HEK293 (cell line): ENCODE data around the gene TM6SF1.

Experiments
- GLI2 ChIP-seq: fragments of 450-650 bp; formaldehyde crosslinking; IDR thresholded peaks from 2 replicates; pipeline ENCODE4; 2017; ENCODE audit warnings: missing biosample characterization, missing genetic modification characterization, low read depth, borderline replicate concordance
- KLF10 ChIP-seq: fragments of 450-650 bp; IDR thresholded peaks from 2 replicates; pipeline ENCODE4 v1.5.1; 2018; ENCODE audit warnings: missing biosample characterization, mild to moderate bottlenecking, missing genetic modification characterization
- KLF17 ChIP-seq: fragments of 450-650 bp; formaldehyde crosslinking; IDR thresholded peaks from 2 replicates; pipeline ENCODE4 v1.5.1; 2016; ENCODE audit warnings: missing biosample characterization, missing genetic modification characterization
- OVOL3 ChIP-seq: fragments of 450-650 bp; formaldehyde crosslinking; IDR thresholded peaks from 2 replicates; pipeline ENCODE4 v1.5.1; 2016; ENCODE audit warnings: missing biosample characterization, missing genetic modification characterization
- WT1 ChIP-seq: fragments of 450-650 bp; formaldehyde crosslinking; IDR thresholded peaks from 2 replicates; pipeline ENCODE4 v1.5.1; 2016; ENCODE audit warnings: missing biosample characterization, missing genetic modification characterization
- ZBTB17 ChIP-seq: fragments of 450-650 bp; formaldehyde crosslinking; IDR thresholded peaks from 2 replicates; pipeline ENCODE4 v1.5.1; 2016; ENCODE audit warnings: missing biosample characterization, missing genetic modification characterization
- ZBTB49 ChIP-seq: fragments of 450-650 bp; formaldehyde crosslinking; IDR thresholded peaks from 2 replicates; pipeline ENCODE4 v1.5.1; 2016; ENCODE audit warnings: missing biosample characterization, missing genetic modification characterization, low read depth
- ZNF16 ChIP-seq: fragments of 450-650 bp; formaldehyde crosslinking; IDR thresholded peaks from 2 replicates; pipeline ENCODE4 v1.5.1; 2016; ENCODE audit warnings: low read depth, missing biosample characterization, missing genetic modification characterization
- ZNF214 ChIP-seq: fragments of 450-650 bp; formaldehyde crosslinking; IDR thresholded peaks from 2 replicates; pipeline ENCODE4 v1.5.1; 2017; ENCODE audit warnings: missing biosample characterization, mild to moderate bottlenecking, missing genetic modification characterization, borderline replicate concordance
- ZNF362 ChIP-seq: fragments of 450-650 bp; formaldehyde crosslinking; IDR thresholded peaks from 2 replicates; pipeline ENCODE4 v1.5.1; 2016; ENCODE audit warnings: missing biosample characterization, missing genetic modification characterization
- ZNF391 ChIP-seq: fragments of 450-650 bp; formaldehyde crosslinking; IDR thresholded peaks from 2 replicates; pipeline ENCODE4 v1.5.1; 2016; ENCODE audit warnings: low read depth, missing biosample characterization, missing genetic modification characterization, borderline replicate concordance
- ZNF433 ChIP-seq: fragments of 450-650 bp; formaldehyde crosslinking; IDR thresholded peaks from 2 replicates; pipeline ENCODE4 v1.5.1; 2016; ENCODE audit warnings: missing biosample characterization, missing genetic modification characterization, low read depth
- ZNF549 ChIP-seq: fragments of 450-650 bp; IDR thresholded peaks from 2 replicates; pipeline ENCODE4 v1.5.1; 2018; ENCODE audit warnings: missing biosample characterization, missing genetic modification characterization, mild to moderate bottlenecking, inconsistent platforms, moderate library complexity
- ZNF623 ChIP-seq: fragments of 450-650 bp; formaldehyde crosslinking; IDR thresholded peaks from 2 replicates; pipeline ENCODE4 v1.5.1; 2016; ENCODE audit warnings: missing biosample characterization, missing genetic modification characterization
- ZNF639 ChIP-seq: fragments of 450-650 bp; formaldehyde crosslinking; IDR thresholded peaks from 2 replicates; pipeline ENCODE4 v1.5.1; 2016; ENCODE audit warnings: missing biosample characterization, missing genetic modification characterization
- ZNF776 ChIP-seq: fragments of 450-650 bp; formaldehyde crosslinking; IDR thresholded peaks from 2 replicates; pipeline ENCODE4 v1.5.0; 2017; ENCODE audit warnings: missing biosample characterization, missing genetic modification characterization, borderline replicate concordance
- ZNF791 ChIP-seq: fragments of 450-650 bp; formaldehyde crosslinking; IDR thresholded peaks from 2 replicates; pipeline ENCODE4 v1.5.1; 2016; ENCODE audit warnings: missing biosample characterization, missing genetic modification characterization
- ZSCAN16 ChIP-seq: fragments of 450-650 bp; formaldehyde crosslinking; IDR thresholded peaks from 2 replicates; pipeline ENCODE4 v1.5.1; 2016; ENCODE audit warnings: missing biosample characterization, missing genetic modification characterization
- TF ChIP-seq, protein P1 (sequence below): sonication (generic); formaldehyde crosslinking; IDR thresholded peaks from 2 replicates; pipeline ENCODE4 v1.8.1; 2022; ENCODE audit warnings: mild to moderate bottlenecking, moderate library complexity, missing genetic modification reagents
- TF ChIP-seq, protein P2 (sequence below): fragments of 450-650 bp; formaldehyde crosslinking; IDR thresholded peaks from 2 replicates; pipeline ENCODE4 v1.5.1; 2016; ENCODE audit warnings: missing biosample characterization, missing genetic modification characterization
- TF ChIP-seq, protein P3 (sequence below): fragments of 450-650 bp; formaldehyde crosslinking; IDR thresholded peaks from 2 replicates; pipeline ENCODE4 v1.5.1; 2016; ENCODE audit warnings: missing biosample characterization, missing genetic modification characterization
- TF ChIP-seq, protein P4 (sequence below): fragments of 450-650 bp; formaldehyde crosslinking; IDR thresholded peaks from 2 replicates; pipeline ENCODE4 v1.5.1; 2017; ENCODE audit warnings: missing biosample characterization, missing genetic modification characterization
- TF ChIP-seq, protein P5 (sequence below): fragments of 450-650 bp; formaldehyde crosslinking; IDR thresholded peaks from 2 replicates; pipeline ENCODE4 v1.5.1; 2016; ENCODE audit warnings: missing biosample characterization, missing genetic modification characterization

TM6SF1 gene

DNA sequence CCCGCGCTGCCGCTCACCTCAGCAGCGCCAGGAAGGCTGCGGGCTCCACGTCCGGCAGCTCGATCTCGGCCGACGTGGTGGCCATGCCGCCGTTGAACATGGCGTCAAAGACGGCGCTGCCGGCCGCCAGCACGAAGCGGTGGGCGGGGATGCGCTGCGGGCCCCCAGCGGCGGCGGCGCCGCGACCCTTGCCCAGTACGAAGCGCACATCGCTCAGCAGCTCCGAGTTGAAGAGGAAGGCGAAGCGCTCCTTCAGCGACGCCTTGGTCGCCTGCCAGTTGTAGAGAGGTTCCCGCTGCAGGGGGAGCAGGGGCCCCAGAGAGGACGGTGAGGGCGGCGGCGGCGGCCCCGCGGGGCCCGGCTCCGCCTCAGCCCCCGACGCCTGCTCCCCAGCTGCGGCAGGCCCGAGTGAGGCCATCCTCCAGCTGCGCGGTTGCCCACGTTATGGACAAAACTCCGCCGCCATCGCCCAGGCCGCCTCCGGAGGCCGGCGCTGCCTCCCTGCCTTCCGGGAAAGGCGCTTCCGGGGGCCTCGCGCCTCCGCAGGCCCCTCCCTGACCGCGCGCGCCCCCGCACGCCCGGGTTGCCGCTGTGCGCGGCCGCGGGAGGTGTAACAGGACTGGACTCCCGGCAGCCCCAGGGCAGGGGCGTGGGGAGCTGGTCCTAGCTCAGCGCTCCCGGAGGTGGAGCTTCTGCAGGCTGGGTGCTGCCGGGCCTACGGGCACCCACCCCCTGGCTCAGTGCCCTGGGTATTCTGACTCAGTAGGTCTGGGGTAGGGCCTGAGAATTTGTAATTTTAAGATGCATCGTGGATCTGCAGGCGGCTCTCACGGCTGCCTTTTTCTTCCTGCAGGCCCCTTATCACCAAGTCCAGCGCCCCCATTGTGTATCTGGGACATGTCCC lies 40.5 kb upstream of the TM6SF1 start, which contains the start of gene BTBD1 (continued):
- TF ChIP-seq, protein P1, sequence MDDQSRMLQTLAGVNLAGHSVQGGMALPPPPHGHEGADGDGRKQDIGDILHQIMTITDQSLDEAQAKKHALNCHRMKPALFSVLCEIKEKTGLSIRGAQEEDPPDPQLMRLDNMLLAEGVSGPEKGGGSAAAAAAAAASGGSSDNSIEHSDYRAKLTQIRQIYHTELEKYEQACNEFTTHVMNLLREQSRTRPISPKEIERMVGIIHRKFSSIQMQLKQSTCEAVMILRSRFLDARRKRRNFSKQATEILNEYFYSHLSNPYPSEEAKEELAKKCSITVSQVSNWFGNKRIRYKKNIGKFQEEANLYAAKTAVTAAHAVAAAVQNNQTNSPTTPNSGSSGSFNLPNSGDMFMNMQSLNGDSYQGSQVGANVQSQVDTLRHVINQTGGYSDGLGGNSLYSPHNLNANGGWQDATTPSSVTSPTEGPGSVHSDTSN (CRISPR knock-in tag): peak; percentile 84; the same call in 1 of the 2 replicates
- no peak for TF ChIP-seq ZNF391 (tag by site-specific recombination)
- no peak for TF ChIP-seq ZNF16 (tag by site-specific recombination)
- TF ChIP-seq ZNF362: no peak
- 0 out of 2 replicates have a peak, but pooled peaks have one; percentile 2 for TF ChIP-seq KLF17 (tag by site-specific recombination)
- no peak for TF ChIP-seq ZNF549 (tag by site-specific recombination)
- TF ChIP-seq KLF10 (tag by site-specific recombination): peak; percentile 81
- TF ChIP-seq, protein P2, sequence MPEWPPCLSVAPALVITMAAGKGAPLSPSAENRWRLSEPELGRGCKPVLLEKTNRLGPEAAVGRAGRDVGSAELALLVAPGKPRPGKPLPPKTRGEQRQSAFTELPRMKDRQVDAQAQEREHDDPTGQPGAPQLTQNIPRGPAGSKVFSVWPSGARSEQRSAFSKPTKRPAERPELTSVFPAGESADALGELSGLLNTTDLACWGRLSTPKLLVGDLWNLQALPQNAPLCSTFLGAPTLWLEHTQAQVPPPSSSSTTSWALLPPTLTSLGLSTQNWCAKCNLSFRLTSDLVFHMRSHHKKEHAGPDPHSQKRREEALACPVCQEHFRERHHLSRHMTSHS (tag by site-specific recombination): no peak
- no peak for TF ChIP-seq ZBTB49 (tag by site-specific recombination)
- TF ChIP-seq ZNF433 (tag by site-specific recombination): no peak
- TF ChIP-seq WT1 (tag by site-specific recombination): peak; percentile 38; the same call in 1 of the 2 replicates
- TF ChIP-seq ZNF791: no peak
- TF ChIP-seq ZNF214 (tag by site-specific recombination): no peak
- TF ChIP-seq OVOL3 (tag by site-specific recombination): no peak
- no peak for TF ChIP-seq ZNF639 (tag by site-specific recombination)
- TF ChIP-seq, protein P3, sequence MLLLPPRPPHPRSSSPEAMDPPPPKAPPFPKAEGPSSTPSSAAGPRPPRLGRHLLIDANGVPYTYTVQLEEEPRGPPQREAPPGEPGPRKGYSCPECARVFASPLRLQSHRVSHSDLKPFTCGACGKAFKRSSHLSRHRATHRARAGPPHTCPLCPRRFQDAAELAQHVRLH (tag by site-specific recombination): no peak; the same call in 1 of the 2 replicates
- peak; percentile 24; the same call in 1 of the 2 replicates for TF ChIP-seq ZNF776 (tag by site-specific recombination)
- no peak for TF ChIP-seq ZSCAN16 (tag by site-specific recombination)
- TF ChIP-seq, protein P4, sequence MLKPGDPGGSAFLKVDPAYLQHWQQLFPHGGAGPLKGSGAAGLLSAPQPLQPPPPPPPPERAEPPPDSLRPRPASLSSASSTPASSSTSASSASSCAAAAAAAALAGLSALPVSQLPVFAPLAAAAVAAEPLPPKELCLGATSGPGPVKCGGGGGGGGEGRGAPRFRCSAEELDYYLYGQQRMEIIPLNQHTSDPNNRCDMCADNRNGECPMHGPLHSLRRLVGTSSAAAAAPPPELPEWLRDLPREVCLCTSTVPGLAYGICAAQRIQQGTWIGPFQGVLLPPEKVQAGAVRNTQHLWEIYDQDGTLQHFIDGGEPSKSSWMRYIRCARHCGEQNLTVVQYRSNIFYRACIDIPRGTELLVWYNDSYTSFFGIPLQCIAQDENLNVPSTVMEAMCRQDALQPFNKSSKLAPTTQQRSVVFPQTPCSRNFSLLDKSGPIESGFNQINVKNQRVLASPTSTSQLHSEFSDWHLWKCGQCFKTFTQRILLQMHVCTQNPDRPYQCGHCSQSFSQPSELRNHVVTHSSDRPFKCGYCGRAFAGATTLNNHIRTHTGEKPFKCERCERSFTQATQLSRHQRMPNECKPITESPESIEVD: no peak
- TF ChIP-seq, protein P5, sequence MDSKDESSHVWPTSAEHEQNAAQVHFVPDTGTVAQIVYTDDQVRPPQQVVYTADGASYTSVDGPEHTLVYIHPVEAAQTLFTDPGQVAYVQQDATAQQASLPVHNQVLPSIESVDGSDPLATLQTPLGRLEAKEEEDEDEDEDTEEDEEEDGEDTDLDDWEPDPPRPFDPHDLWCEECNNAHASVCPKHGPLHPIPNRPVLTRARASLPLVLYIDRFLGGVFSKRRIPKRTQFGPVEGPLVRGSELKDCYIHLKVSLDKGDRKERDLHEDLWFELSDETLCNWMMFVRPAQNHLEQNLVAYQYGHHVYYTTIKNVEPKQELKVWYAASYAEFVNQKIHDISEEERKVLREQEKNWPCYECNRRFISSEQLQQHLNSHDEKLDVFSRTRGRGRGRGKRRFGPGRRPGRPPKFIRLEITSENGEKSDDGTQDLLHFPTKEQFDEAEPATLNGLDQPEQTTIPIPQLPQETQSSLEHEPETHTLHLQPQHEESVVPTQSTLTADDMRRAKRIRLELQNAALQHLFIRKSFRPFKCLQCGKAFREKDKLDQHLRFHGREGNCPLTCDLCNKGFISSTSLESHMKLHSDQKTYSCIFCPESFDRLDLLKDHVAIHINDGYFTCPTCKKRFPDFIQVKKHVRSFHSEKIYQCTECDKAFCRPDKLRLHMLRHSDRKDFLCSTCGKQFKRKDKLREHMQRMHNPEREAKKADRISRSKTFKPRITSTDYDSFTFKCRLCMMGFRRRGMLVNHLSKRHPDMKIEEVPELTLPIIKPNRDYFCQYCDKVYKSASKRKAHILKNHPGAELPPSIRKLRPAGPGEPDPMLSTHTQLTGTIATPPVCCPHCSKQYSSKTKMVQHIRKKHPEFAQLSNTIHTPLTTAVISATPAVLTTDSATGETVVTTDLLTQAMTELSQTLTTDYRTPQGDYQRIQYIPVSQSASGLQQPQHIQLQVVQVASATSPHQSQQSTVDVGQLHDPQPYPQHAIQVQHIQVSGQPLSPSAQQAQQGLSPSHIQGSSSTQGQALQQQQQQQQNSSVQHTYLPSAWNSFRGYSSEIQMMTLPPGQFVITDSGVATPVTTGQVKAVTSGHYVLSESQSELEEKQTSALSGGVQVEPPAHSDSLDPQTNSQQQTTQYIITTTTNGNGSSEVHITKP: peak; percentile 63; the same call in 1 of the 2 replicates
- TF ChIP-seq GLI2 (tag by site-specific recombination): no peak
- TF ChIP-seq ZBTB17 (tag by site-specific recombination): peak; percentile 74
- TF ChIP-seq ZNF623 (tag by site-specific recombination): no peak
